Ishikawa (cell line): ENCODE data around the gene PTDSS2.

Experiments used
- CEBPB ChIP-seq: IDR thresholded peaks from 2 replicates; pipeline ENCODE4 v1.6.1; 2012
- CREB1 ChIP-seq: IDR thresholded peaks from 2 replicates; pipeline ENCODE4 v1.6.1; 2012; ENCODE audit warnings: low read depth
- EGR1 ChIP-seq: IDR thresholded peaks from 2 replicates; pipeline ENCODE4 v1.6.1; 2012
- EP300 ChIP-seq: IDR thresholded peaks from 2 replicates; pipeline ENCODE4 v1.6.1; 2012; ENCODE audit warnings: borderline replicate concordance
- FOXM1 ChIP-seq: IDR thresholded peaks from 2 replicates; pipeline ENCODE4 v1.6.1; 2012; ENCODE audit warnings: low read depth, borderline replicate concordance
- MAX ChIP-seq: IDR thresholded peaks from 2 replicates; pipeline ENCODE4 v1.6.1; 2012
- NFIC ChIP-seq: IDR thresholded peaks from 2 replicates; pipeline ENCODE4 v1.6.1; 2012
- RAD21 ChIP-seq: IDR thresholded peaks from 2 replicates; pipeline ENCODE4 v1.6.1; 2012; ENCODE audit warnings: low read depth
- REST ChIP-seq: IDR thresholded peaks from 2 replicates; pipeline ENCODE4 v1.6.1; 2012; ENCODE audit warnings: low read depth, mild to moderate bottlenecking
- TAF1 ChIP-seq: IDR thresholded peaks from 2 replicates; pipeline ENCODE4 v1.6.1; 2012; ENCODE audit warnings: low read depth, mild to moderate bottlenecking
- TCF12 ChIP-seq: IDR thresholded peaks from 2 replicates; pipeline ENCODE4 v1.6.1; 2012; ENCODE audit warnings: low read depth
- USF1 ChIP-seq: IDR thresholded peaks from 2 replicates; pipeline ENCODE4 v1.6.1; 2012
- YY1 ChIP-seq: IDR thresholded peaks from 2 replicates; pipeline ENCODE4 v1.6.1; 2012; ENCODE audit warnings: low read depth
- ZBTB7A ChIP-seq: IDR thresholded peaks from 2 replicates; pipeline ENCODE4 v1.6.1; 2012; ENCODE audit warnings: low read depth

Gene PTDSS2

GRCh38 chr11:405323-405953 lies 44.6 kb upstream of the PTDSS2 start:
- TF ChIP-seq FOXM1 (no peak), EGR1 (no peak), TCF12 (no peak), EP300 (no peak), RAD21 (peak; percentile 21; the same call in 1 of the 2 replicates), NFIC (no peak)

- TF ChIP-seq USF1: no peak
- TF ChIP-seq ZBTB7A: peak; percentile 47; the same call in 1 of the 2 replicates
- TF ChIP-seq EP300: no peak
- no peak for TF ChIP-seq TCF12
- no peak for TF ChIP-seq YY1
Measured at GRCh38 chr11:405954-406795, 43.9 kb upstream of the PTDSS2 start.

- peak; percentile 1; the same call in 1 of the 2 replicates for TF ChIP-seq RAD21
- TF ChIP-seq TCF12: 0 out of 2 replicates have a peak, but pooled peaks have one; percentile 2
- TF ChIP-seq MAX: 0 out of 2 replicates have a peak, but pooled peaks have one; percentile 28
- no peak for TF ChIP-seq EP300
Measured at GRCh38 chr11:406796-407650, 43.1 kb upstream of the PTDSS2 start.

- no peak for TF ChIP-seq ZBTB7A
Measured at GRCh38 chr11:407651-408123, 42.4 kb upstream of the PTDSS2 start.

- TF ChIP-seq FOXM1: no peak
- TF ChIP-seq TCF12: no peak
- TF ChIP-seq USF1: no peak
- no peak for TF ChIP-seq CREB1
- TF ChIP-seq REST: no peak
- TF ChIP-seq MAX: no peak
- TF ChIP-seq CEBPB: no peak
- TF ChIP-seq EGR1: no peak
- no peak for TF ChIP-seq NFIC
- no peak for TF ChIP-seq RAD21
- TF ChIP-seq EP300: no peak
- TF ChIP-seq YY1: no peak
- TF ChIP-seq TAF1: no peak
- no peak for TF ChIP-seq ZBTB7A
Measured at GRCh38 chr11:408154-409007, 41.7 kb upstream of the PTDSS2 start.

- TF ChIP-seq USF1: no peak
- no peak for TF ChIP-seq CREB1
- no peak for TF ChIP-seq TCF12
- TF ChIP-seq RAD21: no peak
- TF ChIP-seq ZBTB7A: no peak
- no peak for TF ChIP-seq CEBPB
- no peak for TF ChIP-seq EGR1
- no peak for TF ChIP-seq YY1
Measured at GRCh38 chr11:409008-409599, 41.0 kb upstream of the PTDSS2 start.
